Adrenal gland (tissue), 12 donors: ENCODE measurements around the gene SLC38A8. TPM values are rescaled to one million over a fixed set of nuclear protein-coding genes. Genes with fewer than 3 reads are reported as not detected.
A peak's percentile ranks its signal among the peaks of the same experiment; 100 is the strongest.

Experiments
- DNase-seq, 7 donors: peaks; one replicate each; pipeline ENCODE4 v3.0.0-alpha.2; 2019 to 2020
- H3K27ac ChIP-seq, 5 donors: fragments of 200-600 bp; sonication (generic) in 4 of 5; 1 replicate in 3 of 5; 2 replicates in 2 of 5; pipeline versions ENCODE4 v1.5.1 to v1.8.0; 2016 to 2020; ENCODE audit warnings: mild to moderate bottlenecking in 1 of 5
- H3K27me3 ChIP-seq: fragments of 200-600 bp; 2 replicates; pipeline ENCODE4 v1.8.0; 2021
- H3K36me3 ChIP-seq, 2 donors: fragments of 200-600 bp; replicated peaks in 1 of 2; 1 replicate in 1 of 2; 2 replicates in 1 of 2; pipeline versions ENCODE4 v1.5.1 to v1.8.0; 2018 to 2022
- H3K4me1 ChIP-seq, 2 donors: fragments of 200-600 bp; replicated peaks in 1 of 2; 1 replicate in 1 of 2; 2 replicates in 1 of 2; pipeline versions ENCODE4 v1.5.1 to v1.8.0; 2018 to 2021
- H3K4me3 ChIP-seq, 4 donors: fragments of 200-600 bp; sonication (generic) in 3 of 4; one replicate each; pipeline ENCODE4 v1.5.1; 2016 to 2018
- H3K9me3 ChIP-seq, 3 donors: fragments of 200-600 bp; sonication (generic) in 1 of 3; replicated peaks in 1 of 3; 1 replicate in 2 of 3; 2 replicates in 1 of 3; pipeline versions ENCODE4 v1.5.1 to v1.8.0; 2016 to 2021
- POLR2A ChIP-seq, 2 donors: fragments of 450-650 bp; IDR thresholded peaks; one replicate each; pipeline ENCODE4 v1.6.1; 2017; ENCODE audit warnings: antibody characterized with exemption in 2 of 2, mild to moderate bottlenecking in 2 of 2, moderate library complexity in 1 of 2
- WGBS, 4 donors: extraction: QIAGEN DNeasy Blood & Tissue Kit in 2 of 4; methylation state at CpG; one replicate each; pipeline versions ENCODE4 v1.1.5 to v1.1.7; 2013 to 2017; 5-methylcytosine and 5-hydroxymethylcytosine counted together
- intact Hi-C, 2 donors: fragments of 100-400 bp; cut with DNase I; formaldehyde crosslinking; loops; one replicate each; pipeline versions ENCODE4 v1.14.1 to v1.15.0; 2022 to 2023
- polyA plus RNA-seq, 3 donors: library from polyadenylated mRNA; stranded (reverse); fragments of 200-250 nt in 2 of 3; fragments of 350-450 nt in 1 of 3; fragmentation: Illumina TruSeq in 1 of 3; extraction: RNeasy Lipid Tissue Mini Kit (QIAGEN cat#74804) in 1 of 3; gene quantifications; one replicate each; pipeline ENCODE4 v1.2.3, GENCODE V29; 2013 to 2014
- total RNA-seq, 9 donors: library from RNA; depleted of rRNA in 4 of 9; stranded (reverse); fragments of >200 nt in 4 of 9; fragments of 120-200 nt in 1 of 9; fragmentation: NEBNext Ultra II Directional in 1 of 9; extraction: Animal tissue kit (Norgen Biotek cat#: 25700) in 1 of 9; gene quantifications; one replicate each; pipeline versions ENCODE4 v1.1.0 to v1.2.4, GENCODE V29; 2013 to 2023
- TF ChIP-seq, protein P1 (sequence below), 6 experiments: fragments of 450-650 bp in 4 of 6; fragments of 200-600 bp in 2 of 6; sonication (generic) in 1 of 6; IDR thresholded peaks; 1 replicate in 5 of 6; 2 replicates in 1 of 6; pipeline versions ENCODE4 v1.5.1 to v1.8.0; 2016 to 2021; ENCODE audit warnings: antibody characterized with exemption in 6 of 6, mild to moderate bottlenecking in 2 of 6, moderate library complexity in 1 of 6
- donor health status: healthy with polysubstance abuse.
- donor health status: Bipolar disorder and iron deficiency.
- donor health status: DM: yes; HTN: yes; CAD: no.
- donor health status: DM: no; HTN: no; CAD: no.
- donor health status: DM: no; HTN: no; CAD: no.
- donor health status: DM: yes; HTN: yes; CAD: no.

The SLC38A8 gene
- total and polyA plus RNA-seq, 12 donors: 0.07 to 1.3 (median 0.60) TPM; not detected in 6

GRCh38 chr16:84045001-84045817, 2.6 kb upstream of the SLC38A8 start:
- intact Hi-C loops: loop anchor here in 1 of 2 donors (5.0 kb wide), 1 partner anchor 73 kb away; no protein-coding TSS in a partner anchor
- TF ChIP-seq POLR2A (IDR thresholded peaks at IDR 0.05): no peak
- TF ChIP-seq, protein P1, sequence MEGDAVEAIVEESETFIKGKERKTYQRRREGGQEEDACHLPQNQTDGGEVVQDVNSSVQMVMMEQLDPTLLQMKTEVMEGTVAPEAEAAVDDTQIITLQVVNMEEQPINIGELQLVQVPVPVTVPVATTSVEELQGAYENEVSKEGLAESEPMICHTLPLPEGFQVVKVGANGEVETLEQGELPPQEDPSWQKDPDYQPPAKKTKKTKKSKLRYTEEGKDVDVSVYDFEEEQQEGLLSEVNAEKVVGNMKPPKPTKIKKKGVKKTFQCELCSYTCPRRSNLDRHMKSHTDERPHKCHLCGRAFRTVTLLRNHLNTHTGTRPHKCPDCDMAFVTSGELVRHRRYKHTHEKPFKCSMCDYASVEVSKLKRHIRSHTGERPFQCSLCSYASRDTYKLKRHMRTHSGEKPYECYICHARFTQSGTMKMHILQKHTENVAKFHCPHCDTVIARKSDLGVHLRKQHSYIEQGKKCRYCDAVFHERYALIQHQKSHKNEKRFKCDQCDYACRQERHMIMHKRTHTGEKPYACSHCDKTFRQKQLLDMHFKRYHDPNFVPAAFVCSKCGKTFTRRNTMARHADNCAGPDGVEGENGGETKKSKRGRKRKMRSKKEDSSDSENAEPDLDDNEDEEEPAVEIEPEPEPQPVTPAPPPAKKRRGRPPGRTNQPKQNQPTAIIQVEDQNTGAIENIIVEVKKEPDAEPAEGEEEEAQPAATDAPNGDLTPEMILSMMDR (IDR thresholded peaks at IDR 0.05): no peak
- no peak overlapping the region for H3K27ac ChIP-seq
- WGBS, 4 donors: 60 to 73% (median 68%) methylated on average over 15 to 36 of the region's 36 CpGs
- H3K36me3 ChIP-seq: peaks cover 0 to 4% of the 10 kb centered on the region in 2 donors
- no peak for DNase-seq
- no peak overlapping the region for H3K4me3 ChIP-seq
- no peaks in the 10 kb centered on the region for H3K27me3 ChIP-seq
- H3K4me1 ChIP-seq: peaks cover 0 to 5% of the 10 kb centered on the region in 2 donors
- H3K9me3 ChIP-seq: no peaks in the 10 kb centered on the region

DNA sequence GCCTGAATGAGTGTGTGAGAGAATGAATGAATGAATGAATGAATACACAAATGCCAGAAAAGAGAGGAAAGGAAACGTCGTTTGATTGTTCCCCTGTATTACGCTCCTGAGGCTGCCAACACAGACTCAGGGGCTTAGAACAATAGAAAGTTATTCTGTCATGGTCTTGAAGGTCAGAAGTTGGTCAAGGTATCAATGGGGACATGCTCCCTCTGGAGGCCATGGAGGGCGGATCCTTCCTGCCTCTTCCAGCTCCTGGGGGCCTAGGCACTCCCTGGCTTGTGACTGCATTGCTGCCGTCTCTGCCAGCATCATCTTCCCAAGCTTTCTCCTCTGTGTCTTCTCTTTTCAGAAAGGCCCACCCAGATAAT, 1.5 kb upstream of the SLC38A8 start:
- TF ChIP-seq, protein P1 (IDR thresholded peaks at IDR 0.05): peak in 4 of 6 experiments; percentile 11 to 33 (median 27)
- no peak for TF ChIP-seq POLR2A (IDR thresholded peaks at IDR 0.05)
- no peak for DNase-seq
- H3K4me1 ChIP-seq: peaks cover 0 to 5% of the 10 kb centered on the region in 2 donors
- H3K36me3 ChIP-seq: no peaks in the 10 kb centered on the region
- peak overlapping the region in 1 of 5 donors; percentile 52 for H3K27ac ChIP-seq
- WGBS, 4 donors: 34 to 70% (median 49%) methylated on average over 5 of the region's 5 CpGs
- H3K27me3 ChIP-seq: no peaks in the 10 kb centered on the region
- intact Hi-C loops: no loop called here
- H3K9me3 ChIP-seq: no peaks in the 10 kb centered on the region
- no peak overlapping the region for H3K4me3 ChIP-seq

DNA sequence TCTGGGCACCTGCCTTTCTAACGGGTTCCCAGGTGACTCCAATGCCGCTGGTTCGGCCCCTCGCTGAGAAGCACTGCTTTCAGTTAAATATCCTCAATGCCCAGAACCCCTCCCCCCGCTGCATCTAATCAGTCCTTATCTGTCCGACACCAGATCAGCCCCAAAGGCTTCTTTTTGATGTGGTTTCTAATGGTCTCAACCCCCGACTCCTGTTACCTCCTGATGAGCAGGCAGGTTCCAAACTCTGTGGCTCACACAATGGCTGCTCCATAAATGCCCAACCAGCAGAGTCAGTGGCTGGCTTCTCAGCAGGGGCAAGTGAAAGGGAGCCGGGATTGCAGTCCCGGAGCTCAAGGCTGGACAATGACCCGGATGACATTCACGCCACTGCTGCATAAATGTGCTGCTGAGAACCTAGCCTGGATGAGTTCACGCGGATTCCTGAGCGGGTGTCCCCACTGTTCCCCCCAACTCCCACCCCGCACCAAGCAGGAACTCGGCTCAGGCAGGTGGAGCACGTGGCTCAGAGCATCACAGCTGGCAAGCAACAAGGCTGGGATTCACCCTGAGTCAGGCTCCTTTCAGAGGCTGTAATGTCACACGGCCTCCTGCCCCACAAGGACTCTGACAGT, 1.0 kb upstream of the SLC38A8 start:
- peak overlapping the region in 1 of 5 donors; percentile 52 for H3K27ac ChIP-seq
- DNase-seq: peak in 6 of 7 donors; percentile 39 to 71 (median 58)
- TF ChIP-seq, protein P1 (IDR thresholded peaks at IDR 0.05): no peak
- TF ChIP-seq POLR2A (IDR thresholded peaks at IDR 0.05): no peak

GRCh38 chr16:84042879-84043485, 387 bp upstream of the SLC38A8 start:
- Histone ChIP-seq H3K27me3 (no peaks in the 10 kb centered on the region), H3K4me3 (no peak overlapping the region), H3K27ac (no peak overlapping the region), H3K36me3 (no peaks in the 10 kb centered on the region), H3K4me1 (peaks cover 0 to 5% of the 10 kb centered on the region in 2 donors), H3K9me3 (no peaks in the 10 kb centered on the region)
- TF ChIP-seq, protein P1 (IDR thresholded peaks at IDR 0.05): no peak
- no peak for TF ChIP-seq POLR2A (IDR thresholded peaks at IDR 0.05)
- 78 to 85% (median 81%) methylated on average over 16 to 22 of the region's 22 CpGs for WGBS, 4 donors
- intact Hi-C loops: no loop called here
- DNase-seq: no peak

More for the DNA sequence above, 1.0 kb upstream of the SLC38A8 start:
- intact Hi-C loops: no loop called here
- Histone ChIP-seq H3K4me3 (no peak overlapping the region), H3K36me3 (no peaks in the 10 kb centered on the region), H3K9me3 (no peaks in the 10 kb centered on the region), H3K27me3 (no peaks in the 10 kb centered on the region), H3K4me1 (peaks cover 0 to 5% of the 10 kb centered on the region in 2 donors)
- WGBS, 4 donors: 40 to 52% (median 45%) methylated on average over 12 to 18 of the region's 18 CpGs
